PFSK-1 (cell line): Measurements from ENCODE around the gene SVIL.

Source experiments
- FOXP2 ChIP-seq: optimal IDR thresholded peaks from 2 replicates; pipeline ENCODE3; 2011; ENCODE audit warnings: borderline replicate concordance, control low read depth, inconsistent platforms; ENCODE audit not compliant: insufficient read depth; ENCODE audit errors: extremely low read length, extremely low read depth
- POLR2AphosphoS5 ChIP-seq: IDR thresholded peaks from 2 replicates; pipeline ENCODE4 v1.6.1; 2012; ENCODE audit warnings: low read depth, mild to moderate bottlenecking, control low read depth, low read length, moderate library complexity
- SIN3A ChIP-seq: IDR thresholded peaks from 2 replicates; pipeline ENCODE4 v1.6.1; 2012; ENCODE audit warnings: mild to moderate bottlenecking, low read length, moderate library complexity, borderline replicate concordance; ENCODE audit not compliant: insufficient read depth
- TAF1 ChIP-seq: IDR thresholded peaks from 2 replicates; pipeline ENCODE4 v1.6.1; 2012; ENCODE audit warnings: low read length, control low read depth, borderline replicate concordance; ENCODE audit not compliant: insufficient read depth
- TF ChIP-seq, protein P1 (sequence below), 2 experiments: IDR thresholded peaks; 2 replicates each; pipeline versions ENCODE4 v1.6.1 to v1.8.0; 2011 to 2012; ENCODE audit warnings: low read depth in 2 of 2, low read length in 2 of 2, control low read depth in 1 of 2, inconsistent platforms in 1 of 2, mild to moderate bottlenecking in 1 of 2, moderate library complexity in 1 of 2; ENCODE audit not compliant: insufficient read depth in 1 of 2

SVIL gene

DNA sequence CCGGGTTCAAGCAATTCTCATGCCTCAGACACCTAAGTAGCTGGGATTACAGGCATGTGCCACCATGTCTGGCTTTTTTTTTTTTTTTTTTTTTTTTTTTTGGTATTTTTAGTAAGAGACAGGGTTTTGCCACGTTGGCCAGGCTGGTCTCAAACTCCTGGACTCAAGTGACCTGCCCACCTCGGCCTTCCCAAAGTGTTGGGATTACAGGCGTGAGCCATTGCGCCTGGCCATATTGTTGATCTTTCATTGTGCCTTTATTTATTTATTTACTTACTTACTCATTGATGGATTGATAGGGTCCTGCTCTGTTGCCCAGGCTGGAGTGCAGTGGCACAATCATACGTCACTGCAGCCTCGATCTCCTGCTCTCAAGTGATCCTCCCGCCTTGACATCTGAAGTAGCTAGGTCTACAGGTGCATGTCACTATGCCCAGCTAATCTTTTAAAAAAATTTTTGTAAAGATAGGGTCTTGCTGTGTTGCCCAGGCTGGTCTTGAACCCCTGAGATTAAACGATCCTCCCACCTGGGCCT lies 30.4 kb downstream of the SVIL start:
- no peak for TF ChIP-seq FOXP2
- TF ChIP-seq, protein P1, sequence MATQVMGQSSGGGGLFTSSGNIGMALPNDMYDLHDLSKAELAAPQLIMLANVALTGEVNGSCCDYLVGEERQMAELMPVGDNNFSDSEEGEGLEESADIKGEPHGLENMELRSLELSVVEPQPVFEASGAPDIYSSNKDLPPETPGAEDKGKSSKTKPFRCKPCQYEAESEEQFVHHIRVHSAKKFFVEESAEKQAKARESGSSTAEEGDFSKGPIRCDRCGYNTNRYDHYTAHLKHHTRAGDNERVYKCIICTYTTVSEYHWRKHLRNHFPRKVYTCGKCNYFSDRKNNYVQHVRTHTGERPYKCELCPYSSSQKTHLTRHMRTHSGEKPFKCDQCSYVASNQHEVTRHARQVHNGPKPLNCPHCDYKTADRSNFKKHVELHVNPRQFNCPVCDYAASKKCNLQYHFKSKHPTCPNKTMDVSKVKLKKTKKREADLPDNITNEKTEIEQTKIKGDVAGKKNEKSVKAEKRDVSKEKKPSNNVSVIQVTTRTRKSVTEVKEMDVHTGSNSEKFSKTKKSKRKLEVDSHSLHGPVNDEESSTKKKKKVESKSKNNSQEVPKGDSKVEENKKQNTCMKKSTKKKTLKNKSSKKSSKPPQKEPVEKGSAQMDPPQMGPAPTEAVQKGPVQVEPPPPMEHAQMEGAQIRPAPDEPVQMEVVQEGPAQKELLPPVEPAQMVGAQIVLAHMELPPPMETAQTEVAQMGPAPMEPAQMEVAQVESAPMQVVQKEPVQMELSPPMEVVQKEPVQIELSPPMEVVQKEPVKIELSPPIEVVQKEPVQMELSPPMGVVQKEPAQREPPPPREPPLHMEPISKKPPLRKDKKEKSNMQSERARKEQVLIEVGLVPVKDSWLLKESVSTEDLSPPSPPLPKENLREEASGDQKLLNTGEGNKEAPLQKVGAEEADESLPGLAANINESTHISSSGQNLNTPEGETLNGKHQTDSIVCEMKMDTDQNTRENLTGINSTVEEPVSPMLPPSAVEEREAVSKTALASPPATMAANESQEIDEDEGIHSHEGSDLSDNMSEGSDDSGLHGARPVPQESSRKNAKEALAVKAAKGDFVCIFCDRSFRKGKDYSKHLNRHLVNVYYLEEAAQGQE (IDR thresholded peaks at IDR 0.05; ENCODE audit: insufficient read depth in 1 of 2, low read depth in 2 of 2, low read length in 2 of 2) = no peak
- no peak for TF ChIP-seq SIN3A
- no peak for TF ChIP-seq TAF1
- no peak for TF ChIP-seq POLR2AphosphoS5

- TF ChIP-seq POLR2AphosphoS5 = no peak
- no peak for TF ChIP-seq SIN3A
- TF ChIP-seq FOXP2 = no peak
- TF ChIP-seq, protein P1 (IDR thresholded peaks at IDR 0.05; ENCODE audit: insufficient read depth in 1 of 2, low read depth in 2 of 2, low read length in 2 of 2) = no peak
- TF ChIP-seq TAF1 = no peak
Observed at GRCh38 chr10:29603223-29603896, 31.4 kb downstream of the SVIL start.

- TF ChIP-seq TAF1 = no peak
- no peak for TF ChIP-seq FOXP2
Observed at GRCh38 chr10:29600821-29601220, 34.0 kb downstream of the SVIL start.

DNA sequence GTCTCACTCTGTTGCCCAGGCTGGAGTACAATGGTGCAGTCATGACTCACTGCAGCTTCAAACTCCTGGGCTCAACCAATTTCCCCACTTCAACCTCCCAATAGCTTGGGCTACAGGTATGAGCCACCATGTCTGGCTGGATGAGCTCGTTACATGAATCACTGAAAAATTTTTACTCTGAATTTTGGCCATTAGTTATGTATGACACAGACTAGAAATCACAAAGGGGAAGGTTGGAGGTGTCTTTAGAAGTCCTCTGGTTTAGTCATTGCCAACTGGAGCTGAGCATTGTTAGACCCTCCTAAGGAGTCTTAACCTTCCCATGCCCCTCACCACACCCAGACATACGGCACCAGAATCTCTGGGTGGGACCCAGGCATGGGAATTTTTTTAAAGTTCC lies 34.7 kb downstream of the SVIL start:
- no peak for TF ChIP-seq FOXP2
- TF ChIP-seq, protein P1 (IDR thresholded peaks at IDR 0.05; ENCODE audit: insufficient read depth in 1 of 2, low read depth in 2 of 2, low read length in 2 of 2) = no peak
- TF ChIP-seq TAF1 = no peak
- no peak for TF ChIP-seq POLR2AphosphoS5
- no peak for TF ChIP-seq SIN3A

DNA sequence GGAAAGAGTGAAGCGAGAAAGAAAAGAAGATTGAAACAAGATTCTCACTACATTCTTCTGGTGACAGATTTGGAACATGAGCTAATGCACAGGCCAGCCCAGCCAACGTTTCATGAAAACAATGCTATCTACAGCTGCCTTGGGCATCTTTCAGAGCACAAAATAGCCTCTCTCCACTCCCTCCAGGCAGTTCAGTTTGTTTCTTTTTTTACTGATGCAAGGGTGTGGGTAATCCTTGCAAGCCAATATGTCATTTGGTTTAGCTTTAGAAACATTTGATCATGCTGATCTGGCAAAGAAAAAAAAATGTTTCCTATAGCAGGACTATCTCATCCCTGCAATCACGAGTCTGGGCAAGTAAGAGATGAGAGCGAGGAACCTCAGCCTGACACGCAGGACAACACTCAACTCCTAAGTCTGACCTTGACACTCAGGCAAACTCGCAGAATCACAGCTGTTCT lies 35.9 kb downstream of the SVIL start:
- no peak for TF ChIP-seq POLR2AphosphoS5
- TF ChIP-seq TAF1 = no peak
- TF ChIP-seq, protein P1 (IDR thresholded peaks at IDR 0.05; ENCODE audit: insufficient read depth in 1 of 2, low read depth in 2 of 2, low read length in 2 of 2) = no peak
- no peak for TF ChIP-seq FOXP2
- TF ChIP-seq SIN3A = no peak
